Measurements from ENCODE around the gene DMWD.

DMWD gene

GRCh38 chr19:45745606-45746005 lies 47.0 kb downstream of the DMWD start:
- DNase-seq = no peak

GRCh38 chr19:45742969-45743368 lies 49.7 kb downstream of the DMWD start:
- DNase-seq = no peak

GRCh38 chr19:45739498-45740439 lies 52.9 kb downstream of the DMWD start:
- no peak for DNase-seq

GRCh38 chr19:45733160-45733810 lies 59.4 kb downstream of the DMWD start, which contains the start of gene MEIOSIN:
MEIOSIN (plus strand) TSS chr19:45733439; CDS start chr19:45735377, 1,938 bp downstream.
- DNase-seq = no peak
